WTC11 (cell line): ENCODE data around the gene DIAPH1. TPM values are rescaled to one million over a fixed set of nuclear protein-coding genes. Genes with fewer than 3 reads are reported as not detected.

ENCODE experiments used
- ATAC-seq: fragments of 200-7000 bp; cut with Tn5 transposase; 2 replicates; pipeline ENCODE4 v1.10.0; 2021; ENCODE audit warnings: mild to moderate bottlenecking, moderate library complexity
- CTCF ChIA-PET: fragments of 300-600 bp; sonication (Branson Sonifier 250); formaldehyde crosslinking; loops from one replicate; lab custom pipeline; 2021; ENCODE audit warnings: antibody characterized with exemption; lab: Charles Lee
- POLR2A ChIA-PET: fragments of 350-600 bp; sonication (Branson Sonifier 250); formaldehyde crosslinking; loops from one replicate; lab custom pipeline; 2021; ENCODE audit warnings: antibody characterized with exemption; lab: Charles Lee
- DNase-seq: peaks from one replicate; pipeline ENCODE4 v3.0.0; 2021; ENCODE audit warnings: low spot score
- H3K27ac Mint-ChIP-seq: 2 replicates; pipeline ENCODE4 v1.8.0; 2021; ENCODE audit warnings: mixed read lengths
- H3K27me3 Mint-ChIP-seq: 2 replicates; pipeline ENCODE4 v1.8.0; 2021; ENCODE audit warnings: low read depth, mild to moderate bottlenecking, moderate library complexity, mixed read lengths
- H3K36me3 Mint-ChIP-seq: 2 replicates; pipeline ENCODE4 v1.8.0; 2021; ENCODE audit warnings: mixed read lengths
- H3K4me1 Mint-ChIP-seq: 2 replicates; pipeline ENCODE4 v1.8.0; 2022; ENCODE audit warnings: mixed read lengths
- H3K4me3 Mint-ChIP-seq: 2 replicates; pipeline ENCODE4 v1.8.0; 2021; ENCODE audit warnings: mild to moderate bottlenecking, moderate library complexity, mixed read lengths
- H3K9me3 Mint-ChIP-seq: 2 replicates; pipeline ENCODE4 v1.8.0; 2021; ENCODE audit warnings: mixed read lengths
- ARID4B ChIP-seq: sonication (generic); formaldehyde crosslinking; IDR thresholded peaks from 2 replicates; pipeline ENCODE4 v1.8.0; 2023; ENCODE audit warnings: missing genetic modification reagents, mild to moderate bottlenecking, borderline replicate concordance
- ATF1 ChIP-seq: sonication (generic); formaldehyde crosslinking; IDR thresholded peaks from 2 replicates; pipeline ENCODE4 v1.8.1; 2023; ENCODE audit warnings: mild to moderate bottlenecking, moderate library complexity, missing genetic modification reagents
- CTCF ChIP-seq: fragments of 200-600 bp; IDR thresholded peaks from 2 replicates; pipeline ENCODE4 v1.8.0; 2022; ENCODE audit warnings: antibody characterized with exemption
- ETV6 ChIP-seq: sonication (generic); formaldehyde crosslinking; IDR thresholded peaks from 2 replicates; pipeline ENCODE4 v1.8.1; 2022; ENCODE audit warnings: mild to moderate bottlenecking, missing genetic modification reagents
- FOXK1 ChIP-seq: sonication (generic); formaldehyde crosslinking; IDR thresholded peaks from 2 replicates; pipeline ENCODE4 v1.8.0; 2022; ENCODE audit warnings: mild to moderate bottlenecking, moderate library complexity, missing genetic modification reagents
- GRHL2 ChIP-seq: fragments of 250-450 bp; sonication (Bioruptor Pico); IDR thresholded peaks from 2 replicates; pipeline ENCODE4 v1.8.0; 2022; ENCODE audit warnings: mild to moderate bottlenecking, moderate library complexity; ENCODE audit not compliant: insufficient replicate concordance, severe bottlenecking
- HMGA2 ChIP-seq: fragments of 250-450 bp; sonication (Bioruptor Pico); IDR thresholded peaks from 2 replicates; pipeline ENCODE4 v1.4.0; 2021; ENCODE audit warnings: mild to moderate bottlenecking, moderate library complexity
- IRF1 ChIP-seq: sonication (generic); formaldehyde crosslinking; IDR thresholded peaks from 2 replicates; pipeline ENCODE4 v1.8.0; 2023; ENCODE audit warnings: missing genetic modification reagents
- KAT7 ChIP-seq: sonication (generic); formaldehyde crosslinking; IDR thresholded peaks from 2 replicates; pipeline ENCODE4 v1.8.1; 2023; ENCODE audit warnings: missing genetic modification reagents, mild to moderate bottlenecking, borderline replicate concordance
- MLX ChIP-seq: sonication (generic); formaldehyde crosslinking; IDR thresholded peaks from 2 replicates; pipeline ENCODE4 v1.8.1; 2023; ENCODE audit warnings: mild to moderate bottlenecking, missing genetic modification reagents, moderate library complexity
- NFYB ChIP-seq: sonication (generic); formaldehyde crosslinking; conservative IDR thresholded peaks from 2 replicates; pipeline ENCODE4 v1.8.0; 2022; ENCODE audit warnings: low read depth, missing genetic modification reagents
- NR2C2 ChIP-seq: sonication (generic); formaldehyde crosslinking; IDR thresholded peaks from 2 replicates; pipeline ENCODE4 v1.8.0; 2022; ENCODE audit warnings: mild to moderate bottlenecking, missing genetic modification reagents
- PRRX2 ChIP-seq: fragments of 250-450 bp; sonication (Bioruptor Pico); IDR thresholded peaks from 2 replicates; pipeline ENCODE4 v1.8.0; 2021; ENCODE audit warnings: mild to moderate bottlenecking
- RELA ChIP-seq: sonication (generic); formaldehyde crosslinking; IDR thresholded peaks from 2 replicates; pipeline ENCODE4 v1.8.1; 2022; ENCODE audit warnings: missing genetic modification reagents, mild to moderate bottlenecking, borderline replicate concordance
- RORB ChIP-seq: fragments of 250-450 bp; sonication (Bioruptor Pico); IDR thresholded peaks from 2 replicates; pipeline ENCODE4 v1.9.0; 2021; ENCODE audit warnings: mild to moderate bottlenecking
- TP53 ChIP-seq: sonication (generic); formaldehyde crosslinking; IDR thresholded peaks from 2 replicates; pipeline ENCODE4 v1.8.1; 2023; ENCODE audit warnings: mild to moderate bottlenecking, missing genetic modification reagents
- USF1 ChIP-seq: sonication (generic); formaldehyde crosslinking; IDR thresholded peaks from 2 replicates; pipeline ENCODE4 v1.8.0; 2022; ENCODE audit warnings: mild to moderate bottlenecking, missing genetic modification reagents
- ZNF232 ChIP-seq: sonication (generic); formaldehyde crosslinking; IDR thresholded peaks from 2 replicates; pipeline ENCODE4 v1.8.0; 2022; ENCODE audit warnings: mild to moderate bottlenecking, missing genetic modification reagents
- ZNF396 ChIP-seq: fragments of 250-450 bp; sonication (Bioruptor Pico); IDR thresholded peaks from 2 replicates; pipeline ENCODE4 v1.8.0; 2021; ENCODE audit warnings: mild to moderate bottlenecking, moderate library complexity, borderline replicate concordance
- ZNF416 ChIP-seq: fragments of 250-450 bp; sonication (Bioruptor Pico); IDR thresholded peaks from 2 replicates; pipeline ENCODE4 v1.9.0; 2021; ENCODE audit warnings: mild to moderate bottlenecking, inconsistent platforms
- total RNA-seq: library from RNA; stranded (reverse); gene quantifications from 3 replicates; pipeline ENCODE4 v1.2.3, GENCODE V29; 2021
- TF ChIP-seq, protein P1 (sequence below): sonication (generic); formaldehyde crosslinking; IDR thresholded peaks from 2 replicates; pipeline ENCODE4 v1.8.1; 2022; ENCODE audit warnings: missing genetic modification reagents, borderline replicate concordance
- TF ChIP-seq, protein P2 (sequence below): fragments of 250-450 bp; sonication (Bioruptor Pico); IDR thresholded peaks from 2 replicates; pipeline ENCODE4 v1.9.0; 2021; ENCODE audit warnings: mild to moderate bottlenecking
- TF ChIP-seq, protein P3 (sequence below): sonication (generic); formaldehyde crosslinking; IDR thresholded peaks from 2 replicates; pipeline ENCODE4 v1.8.1; 2023; ENCODE audit warnings: mild to moderate bottlenecking, moderate library complexity, missing genetic modification reagents

The DIAPH1 gene
- total RNA-seq, 1 experiment from 2014 or later, result 109 TPM

GRCh38 chr5:141476132-141476911, 142.5 kb downstream of the DIAPH1 start (continued):
- TF ChIP-seq USF1 (CRISPR knock-in tag) (no peak), PRRX2 (CRISPR knock-in tag) (no peak), NR2C2 (no peak), RORB (CRISPR knock-in tag) (no peak), GRHL2 (CRISPR knock-in tag) (no peak)

- H3K27ac Mint-ChIP-seq, result peak within 1 kb of the TSS; percentile 93
- H3K4me3 Mint-ChIP-seq, result peak within 1 kb of the TSS; percentile 92
- peaks cover 28% of the 10 kb centered on the region for H3K27me3 Mint-ChIP-seq
- ATAC-seq (peak; percentile 96), DNase-seq (peak; percentile 92)
- CTCF ChIA-PET, result interaction anchor here (0.6 to 5.2 kb wide), 38 partner anchors 10 to 485 kb away, joined by 3 to 113 read pairs (median 7); partner anchors contain the start of genes DIAPH1, PCDHB14, PCDHB15 and PCDHB5
- peaks cover 7% of the 10 kb centered on the region for H3K36me3 Mint-ChIP-seq
- peaks cover 2% of the 10 kb centered on the region; the same call in 1 of the 2 replicates for H3K9me3 Mint-ChIP-seq
- H3K4me1 Mint-ChIP-seq, result peaks cover 35% of the 10 kb centered on the region
- POLR2A ChIA-PET, result interaction anchor here (0.6 to 1.4 kb wide), 5 partner anchors 8 to 45 kb away, joined by 3 to 4 read pairs (median 3); partner anchors contain the start of gene PCDHGA12
- TF ChIP-seq NFYB (CRISPR knock-in tag) (peak; percentile 43), ARID4B (CRISPR knock-in tag) (no peak), ZNF416 (CRISPR knock-in tag) (no peak), FOXK1 (CRISPR knock-in tag) (no peak), MLX (no peak), NR2C2 (no peak), KAT7 (no peak), ZNF396 (no peak), TP53 (no peak), ZNF232 (no peak), HMGA2 (CRISPR knock-in tag) (no peak), IRF1 (no peak), ATF1 (no peak), RELA (CRISPR knock-in tag) (no peak), ETV6 (CRISPR knock-in tag) (peak; percentile 29; the same call in 1 of the 2 replicates), CTCF (no peak), RORB (CRISPR knock-in tag) (no peak)
- TF ChIP-seq, protein P1, sequence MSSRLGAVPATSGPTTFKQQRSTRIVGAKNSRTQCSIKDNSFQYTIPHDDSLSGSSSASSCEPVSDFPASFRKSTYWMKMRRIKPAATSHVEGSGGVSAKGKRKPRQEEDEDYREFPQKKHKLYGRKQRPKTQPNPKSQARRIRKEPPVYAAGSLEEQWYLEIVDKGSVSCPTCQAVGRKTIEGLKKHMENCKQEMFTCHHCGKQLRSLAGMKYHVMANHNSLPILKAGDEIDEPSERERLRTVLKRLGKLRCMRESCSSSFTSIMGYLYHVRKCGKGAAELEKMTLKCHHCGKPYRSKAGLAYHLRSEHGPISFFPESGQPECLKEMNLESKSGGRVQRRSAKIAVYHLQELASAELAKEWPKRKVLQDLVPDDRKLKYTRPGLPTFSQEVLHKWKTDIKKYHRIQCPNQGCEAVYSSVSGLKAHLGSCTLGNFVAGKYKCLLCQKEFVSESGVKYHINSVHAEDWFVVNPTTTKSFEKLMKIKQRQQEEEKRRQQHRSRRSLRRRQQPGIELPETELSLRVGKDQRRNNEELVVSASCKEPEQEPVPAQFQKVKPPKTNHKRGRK (CRISPR knock-in tag), result no peak
- TF ChIP-seq, protein P2, sequence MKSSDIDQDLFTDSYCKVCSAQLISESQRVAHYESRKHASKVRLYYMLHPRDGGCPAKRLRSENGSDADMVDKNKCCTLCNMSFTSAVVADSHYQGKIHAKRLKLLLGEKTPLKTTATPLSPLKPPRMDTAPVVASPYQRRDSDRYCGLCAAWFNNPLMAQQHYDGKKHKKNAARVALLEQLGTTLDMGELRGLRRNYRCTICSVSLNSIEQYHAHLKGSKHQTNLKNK (CRISPR knock-in tag), result no peak
- TF ChIP-seq, protein P3, sequence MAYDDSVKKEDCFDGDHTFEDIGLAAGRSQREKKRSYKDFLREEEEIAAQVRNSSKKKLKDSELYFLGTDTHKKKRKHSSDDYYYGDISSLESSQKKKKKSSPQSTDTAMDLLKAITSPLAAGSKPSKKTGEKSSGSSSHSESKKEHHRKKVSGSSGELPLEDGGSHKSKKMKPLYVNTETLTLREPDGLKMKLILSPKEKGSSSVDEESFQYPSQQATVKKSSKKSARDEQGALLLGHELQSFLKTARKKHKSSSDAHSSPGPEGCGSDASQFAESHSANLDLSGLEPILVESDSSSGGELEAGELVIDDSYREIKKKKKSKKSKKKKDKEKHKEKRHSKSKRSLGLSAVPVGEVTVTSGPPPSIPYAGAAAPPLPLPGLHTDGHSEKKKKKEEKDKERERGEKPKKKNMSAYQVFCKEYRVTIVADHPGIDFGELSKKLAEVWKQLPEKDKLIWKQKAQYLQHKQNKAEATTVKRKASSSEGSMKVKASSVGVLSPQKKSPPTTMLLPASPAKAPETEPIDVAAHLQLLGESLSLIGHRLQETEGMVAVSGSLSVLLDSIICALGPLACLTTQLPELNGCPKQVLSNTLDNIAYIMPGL (CRISPR knock-in tag), result peak; percentile 61; the same call in 1 of the 2 replicates
Observed at GRCh38 chr5:141475625-141476131, 143.1 kb downstream of the DIAPH1 start, which contains the start of gene PCDHGC3. PCDHGC3 (plus strand) TSS chr5:141475966; CDS start chr5:141476117, 151 bp downstream.
